ACC112 (cell line): ENCODE results near the gene LAPTM5.

Source experiments
- H2AFZ ChIP-seq: fragments of 200-600 bp; sonication (generic); one replicate; pipeline ENCODE4 v1.6.0; 2017; ENCODE audit warnings: antibody characterized with exemption, low read length; ENCODE audit not compliant: unreplicated experiment
- H3K27ac ChIP-seq: fragments of 200-600 bp; sonication (generic); 2 replicates; pipeline ENCODE4 v1.5.1; 2014; ENCODE audit warnings: low read depth, mild to moderate bottlenecking, antibody characterized with exemption, low read length, moderate library complexity
- H3K27me3 ChIP-seq: fragments of 200-600 bp; sonication (generic); 2 replicates; pipeline ENCODE4 v1.6.1; 2014; ENCODE audit warnings: mild to moderate bottlenecking, antibody characterized with exemption, low read length, moderate library complexity, mixed read lengths; ENCODE audit not compliant: insufficient read depth
- H3K36me3 ChIP-seq: fragments of 200-600 bp; sonication (generic); 2 replicates; pipeline ENCODE4 v1.6.1; 2016; ENCODE audit warnings: mild to moderate bottlenecking, antibody characterized with exemption, low read length, moderate library complexity, mixed read lengths; ENCODE audit not compliant: insufficient read depth
- H3K4me1 ChIP-seq: fragments of 200-600 bp; sonication (generic); one replicate; pipeline ENCODE4 v1.6.1; 2016; ENCODE audit warnings: low read length, mixed read lengths; ENCODE audit not compliant: insufficient read depth, unreplicated experiment, control insufficient read depth
- H3K4me3 ChIP-seq: fragments of 200-600 bp; sonication (generic); 2 replicates; pipeline ENCODE4 v1.5.1; 2014; ENCODE audit warnings: mild to moderate bottlenecking, low read depth, low read length
- H3K79me2 ChIP-seq: fragments of 200-600 bp; sonication (generic); one replicate; pipeline ENCODE4 v1.6.0; 2016; ENCODE audit warnings: low read length; ENCODE audit not compliant: control insufficient read depth, unreplicated experiment, insufficient read depth

The LAPTM5 gene

GRCh38 chr1:30732277-30732996 is 25.1 kb downstream of the LAPTM5 start:
- no peak overlapping the region for H3K27ac ChIP-seq
- H3K4me3 ChIP-seq, result no peak overlapping the region
- no peaks in the 10 kb centered on the region for H3K36me3 ChIP-seq
- no peaks in the 10 kb centered on the region for H3K27me3 ChIP-seq
- no peaks in the 10 kb centered on the region for H3K79me2 ChIP-seq
- H3K4me1 ChIP-seq, result peaks cover 10% of the 10 kb centered on the region
- no peak overlapping the region for H2AFZ ChIP-seq

GRCh38 chr1:30731806-30732276 is 25.7 kb downstream of the LAPTM5 start:
- no peak overlapping the region for H3K4me3 ChIP-seq
- no peak overlapping the region for H3K27ac ChIP-seq
- H2AFZ ChIP-seq, result no peak overlapping the region
- no peaks in the 10 kb centered on the region for H3K79me2 ChIP-seq
- H3K4me1 ChIP-seq, result peaks cover 10% of the 10 kb centered on the region
- H3K27me3 ChIP-seq, result no peaks in the 10 kb centered on the region
- H3K36me3 ChIP-seq, result no peaks in the 10 kb centered on the region

- no peaks in the 10 kb centered on the region for H3K27me3 ChIP-seq
- H3K27ac ChIP-seq, result no peak overlapping the region
- H3K4me1 ChIP-seq, result peaks cover 10% of the 10 kb centered on the region
- no peak overlapping the region for H3K4me3 ChIP-seq
- no peaks in the 10 kb centered on the region; the same call in 1 of the 2 replicates for H3K36me3 ChIP-seq
- H3K79me2 ChIP-seq, result no peaks in the 10 kb centered on the region
- no peak overlapping the region for H2AFZ ChIP-seq
Measured at GRCh38 chr1:30731109-30731805, 26.3 kb downstream of the LAPTM5 start.

- H3K27ac ChIP-seq, result no peak overlapping the region
Measured at GRCh38 chr1:30730346-30731108, 27.0 kb downstream of the LAPTM5 start.

GRCh38 chr1:30729901-30730300 is 27.7 kb downstream of the LAPTM5 start:
- Histone ChIP-seq H3K27me3 (no peaks in the 10 kb centered on the region), H2AFZ (no peak overlapping the region), H3K36me3 (no peaks in the 10 kb centered on the region; the same call in 1 of the 2 replicates), H3K4me1 (peaks cover 10% of the 10 kb centered on the region), H3K79me2 (no peaks in the 10 kb centered on the region), H3K27ac (no peak overlapping the region), H3K4me3 (no peak overlapping the region)

More at GRCh38 chr1:30730346-30731108, 27.0 kb downstream of the LAPTM5 start:
- no peaks in the 10 kb centered on the region for H3K27me3 ChIP-seq
- H3K4me3 ChIP-seq, result no peak overlapping the region
- H2AFZ ChIP-seq, result no peak overlapping the region
- no peaks in the 10 kb centered on the region for H3K79me2 ChIP-seq
- H3K36me3 ChIP-seq, result no peaks in the 10 kb centered on the region; the same call in 1 of the 2 replicates
- H3K4me1 ChIP-seq, result peaks cover 10% of the 10 kb centered on the region

- H3K27ac ChIP-seq, result no peak overlapping the region
- no peaks in the 10 kb centered on the region; the same call in 1 of the 2 replicates for H3K36me3 ChIP-seq
- peaks cover 10% of the 10 kb centered on the region for H3K4me1 ChIP-seq
- H2AFZ ChIP-seq, result no peak overlapping the region
- no peak overlapping the region for H3K4me3 ChIP-seq
- no peaks in the 10 kb centered on the region for H3K27me3 ChIP-seq
- no peaks in the 10 kb centered on the region for H3K79me2 ChIP-seq
Measured at GRCh38 chr1:30728832-30729638, 28.5 kb downstream of the LAPTM5 start.

- H3K36me3 ChIP-seq, result no peaks in the 10 kb centered on the region; the same call in 1 of the 2 replicates
- H2AFZ ChIP-seq, result no peak overlapping the region
- H3K4me1 ChIP-seq, result peaks cover 10% of the 10 kb centered on the region
Measured at GRCh38 chr1:30728340-30728739, 29.2 kb downstream of the LAPTM5 start.

GRCh38 chr1:30727824-30728223 is 29.8 kb downstream of the LAPTM5 start:
- H3K4me1 ChIP-seq, result peaks cover 10% of the 10 kb centered on the region
- H3K79me2 ChIP-seq, result no peaks in the 10 kb centered on the region
- H3K36me3 ChIP-seq, result no peaks in the 10 kb centered on the region; the same call in 1 of the 2 replicates
- no peak overlapping the region for H3K27ac ChIP-seq
- H2AFZ ChIP-seq, result no peak overlapping the region
- no peak overlapping the region for H3K4me3 ChIP-seq
- no peaks in the 10 kb centered on the region for H3K27me3 ChIP-seq

More at GRCh38 chr1:30728340-30728739, 29.2 kb downstream of the LAPTM5 start:
- no peak overlapping the region for H3K27ac ChIP-seq
- H3K79me2 ChIP-seq, result no peaks in the 10 kb centered on the region
- no peaks in the 10 kb centered on the region for H3K27me3 ChIP-seq
- H3K4me3 ChIP-seq, result no peak overlapping the region

- H3K79me2 ChIP-seq, result no peaks in the 10 kb centered on the region
- no peaks in the 10 kb centered on the region for H3K27me3 ChIP-seq
- no peak overlapping the region for H2AFZ ChIP-seq
- H3K4me1 ChIP-seq, result peaks cover 10% of the 10 kb centered on the region
- H3K4me3 ChIP-seq, result no peak overlapping the region
- no peak overlapping the region for H3K27ac ChIP-seq
- no peaks in the 10 kb centered on the region; the same call in 1 of the 2 replicates for H3K36me3 ChIP-seq
Measured at GRCh38 chr1:30726773-30727684, 30.5 kb downstream of the LAPTM5 start.
